Measurements from ENCODE around the gene PKHD1.

- TF ChIP-seq POLR2A (IDR thresholded peaks at IDR 0.05; ENCODE audit: low read length) (no peak), GATA1 (IDR thresholded peaks at IDR 0.05; ENCODE audit: low read depth, low read length) (no peak)
Observed at GRCh38 chr6:51992876-51993275, 94.5 kb downstream of the PKHD1 start.
